Calu3 (cell line): ENCODE measurements around the gene CARMIL1. TPM values are rescaled to one million over a fixed set of nuclear protein-coding genes. Genes with fewer than 3 reads are reported as not detected.

Experiments used
- BruUV-seq: library from RNA; stranded (reverse); fragments of 400-500 nt; replicated peaks from 2 replicates; lab custom pipeline; 2021; lab: Mats Ljungman, UMichigan
- CTCF ChIA-PET: fragments of 300-600 bp; sonication (Branson Sonifier 250); formaldehyde crosslinking; loops from one replicate; lab custom pipeline; 2022; ENCODE audit warnings: antibody characterized with exemption; lab: Charles Lee
- DNase-seq: peaks from one replicate; pipeline ENCODE4 v3.0.0; 2022
- H3K27ac Mint-ChIP-seq: one replicate; pipeline ENCODE4 v1.8.0; 2022; ENCODE audit warnings: mixed read lengths; ENCODE audit not compliant: unreplicated experiment
- H3K27me3 Mint-ChIP-seq: one replicate; pipeline ENCODE4 v1.8.0; 2022; ENCODE audit warnings: mixed read lengths; ENCODE audit not compliant: unreplicated experiment
- H3K36me3 Mint-ChIP-seq: one replicate; pipeline ENCODE4 v1.8.0; 2022; ENCODE audit warnings: mild to moderate bottlenecking, moderate library complexity, mixed read lengths; ENCODE audit not compliant: insufficient read depth, unreplicated experiment
- H3K4me1 Mint-ChIP-seq: one replicate; pipeline ENCODE4 v1.8.0; 2022; ENCODE audit warnings: mild to moderate bottlenecking, low read depth, mixed read lengths; ENCODE audit not compliant: unreplicated experiment
- H3K4me3 Mint-ChIP-seq: one replicate; pipeline ENCODE4 v1.8.0; 2022; ENCODE audit warnings: mild to moderate bottlenecking, low read depth, moderate library complexity, mixed read lengths; ENCODE audit not compliant: unreplicated experiment
- H3K9me3 Mint-ChIP-seq: one replicate; pipeline ENCODE4 v1.8.0; 2022; ENCODE audit warnings: low read depth, mixed read lengths; ENCODE audit not compliant: unreplicated experiment
- CTCF ChIP-seq: fragments of 200-600 bp; IDR thresholded peaks from one replicate; pipeline ENCODE4 v1.8.0; 2022; ENCODE audit warnings: antibody characterized with exemption; ENCODE audit not compliant: unreplicated experiment
- intact Hi-C: fragments of 100-400 bp; cut with micrococcal nuclease; formaldehyde crosslinking; loops from one replicate; pipeline ENCODE4 v1.10.0; 2022; ENCODE audit not compliant: unreplicated experiment
- total RNA-seq: library from RNA; stranded (reverse); gene quantifications from 2 replicates; pipeline ENCODE4 v1.2.3, GENCODE V29; 2022

CARMIL1 gene
- total RNA-seq, 1 experiment from 2014 or later, result 92.4 TPM

- Mint-ChIP-seq H3K4me3 (no peak overlapping the region), H3K4me1 (no peaks in the 10 kb centered on the region), H3K36me3 (no peaks in the 10 kb centered on the region), H3K27ac (no peak overlapping the region), H3K27me3 (no peaks in the 10 kb centered on the region), H3K9me3 (no peaks in the 10 kb centered on the region)
- CTCF ChIA-PET, result interaction anchor here (0.6 to 0.8 kb wide), 2 partner anchors 99 to 775 kb away, joined by 3 to 4 read pairs; no protein-coding TSS in a partner anchor
- no peak for TF ChIP-seq CTCF
- intact Hi-C loops, result loop anchor here (1.0 kb wide), 1 partner anchor 21 kb away; no protein-coding TSS in a partner anchor
- DNase-seq, result no peak
- BruUV-seq, result no TSS peak
Measured at GRCh38 chr6:25579902-25580495, 300.8 kb downstream of the CARMIL1 start.

GRCh38 chr6:25582101-25582500 lies 302.9 kb downstream of the CARMIL1 start:
- intact Hi-C loops, result no loop called here
- H3K27ac Mint-ChIP-seq, result no peak overlapping the region
- H3K27me3 Mint-ChIP-seq, result no peaks in the 10 kb centered on the region
- no peak for DNase-seq
- CTCF ChIA-PET, result no interaction called here
- H3K9me3 Mint-ChIP-seq, result no peaks in the 10 kb centered on the region
- no TSS peak for BruUV-seq
- TF ChIP-seq CTCF, result no peak
- H3K4me1 Mint-ChIP-seq, result no peaks in the 10 kb centered on the region
- no peaks in the 10 kb centered on the region for H3K36me3 Mint-ChIP-seq
- no peak overlapping the region for H3K4me3 Mint-ChIP-seq

GRCh38 chr6:25583099-25583498 lies 303.9 kb downstream of the CARMIL1 start:
- intact Hi-C loops, result no loop called here
- DNase-seq, result no peak
- Mint-ChIP-seq H3K4me3 (no peak overlapping the region), H3K27me3 (no peaks in the 10 kb centered on the region), H3K9me3 (no peaks in the 10 kb centered on the region), H3K27ac (no peak overlapping the region), H3K36me3 (no peaks in the 10 kb centered on the region), H3K4me1 (no peaks in the 10 kb centered on the region)
- CTCF ChIA-PET, result interaction anchor here (0.6 kb wide), 1 partner anchor 304 kb away, joined by 8 read pairs; the partner anchor contains the start of gene CARMIL1
- no peak for TF ChIP-seq CTCF
- BruUV-seq, result no TSS peak

- Mint-ChIP-seq H3K27ac (no peak overlapping the region), H3K9me3 (no peaks in the 10 kb centered on the region), H3K36me3 (no peaks in the 10 kb centered on the region), H3K4me3 (no peak overlapping the region), H3K4me1 (no peaks in the 10 kb centered on the region), H3K27me3 (no peaks in the 10 kb centered on the region)
- BruUV-seq, result no TSS peak
- CTCF ChIA-PET, result no interaction called here
- no peak for TF ChIP-seq CTCF
- intact Hi-C loops, result no loop called here
- DNase-seq, result no peak
Measured at GRCh38 chr6:25583906-25584305, 304.7 kb downstream of the CARMIL1 start.
